PC-9 (cell line): Measurements from ENCODE around the gene CDC14A. TPM values are rescaled to one million over a fixed set of nuclear protein-coding genes. Genes with fewer than 3 reads are reported as not detected.

ENCODE experiments used
- BruUV-seq: library from RNA; stranded (reverse); fragments of 400-500 nt; replicated peaks from 2 replicates; lab custom pipeline; 2021; lab: Mats Ljungman, UMichigan
- CTCF ChIA-PET: fragments of 300-600 bp; sonication (Branson Sonifier 250); formaldehyde crosslinking; loops from one replicate; lab custom pipeline; 2022; ENCODE audit warnings: antibody characterized with exemption; lab: Charles Lee
- POLR2A ChIA-PET: fragments of 300-600 bp; sonication (Branson Sonifier 250); formaldehyde crosslinking; loops from one replicate; lab custom pipeline; 2022; ENCODE audit warnings: antibody characterized with exemption; ENCODE audit not compliant: unreplicated experiment; lab: Charles Lee
- DNase-seq, 2 experiments: peaks; one replicate each; pipeline versions ENCODE4 v3.0.0 to v3.0.0-alpha.2; 2015 to 2022; ENCODE audit warnings: mixed read lengths in 1 of 2
- H2AFZ ChIP-seq: fragments of 200-600 bp; sonication (generic); 2 replicates; pipeline ENCODE4 v1.8.1; 2017; ENCODE audit warnings: antibody characterized with exemption
- H3F3A ChIP-seq: fragments of 200-600 bp; sonication (generic); 2 replicates; pipeline ENCODE4 v1.8.1; 2017; ENCODE audit warnings: antibody characterized with exemption, mild to moderate bottlenecking, low read depth; ENCODE audit not compliant: insufficient read depth
- H3K27ac ChIP-seq: fragments of 200-600 bp; sonication (generic); 2 replicates; pipeline ENCODE4 v1.6.1; 2016; ENCODE audit warnings: mixed run types
- H3K27me3 ChIP-seq: fragments of 200-600 bp; sonication (generic); 2 replicates; pipeline ENCODE4 v1.6.1; 2016; ENCODE audit warnings: low read depth, mixed run types; ENCODE audit not compliant: insufficient read depth
- H3K36me3 ChIP-seq: fragments of 200-600 bp; sonication (generic); 2 replicates; pipeline ENCODE4 v1.6.1; 2016; ENCODE audit warnings: low read depth, mixed run types
- H3K4me1 ChIP-seq: fragments of 200-600 bp; sonication (generic); replicated peaks from 2 replicates; pipeline ENCODE4 v1.6.1; 2016; ENCODE audit warnings: mixed run types; ENCODE audit not compliant: insufficient read depth
- H3K4me2 ChIP-seq: fragments of 200-600 bp; sonication (generic); 2 replicates; pipeline ENCODE4 v1.6.1; 2017; ENCODE audit warnings: mixed run types
- H3K4me3 ChIP-seq: fragments of 200-600 bp; sonication (generic); 2 replicates; pipeline ENCODE4 v1.6.1; 2016; ENCODE audit warnings: mixed run types
- H3K79me2 ChIP-seq: fragments of 200-600 bp; sonication (generic); 2 replicates; pipeline ENCODE4 v1.6.1; 2017; ENCODE audit warnings: low read depth, mixed run types
- H3K9me2 ChIP-seq: fragments of 200-600 bp; sonication (generic); 2 replicates; pipeline ENCODE4 v1.8.1; 2017; ENCODE audit warnings: mild to moderate bottlenecking; ENCODE audit not compliant: insufficient read depth
- H3K9me3 ChIP-seq: fragments of 200-600 bp; sonication (generic); 2 replicates; pipeline ENCODE4 v1.8.1; 2016; ENCODE audit warnings: low read depth; ENCODE audit not compliant: insufficient read depth
- H4K20me1 ChIP-seq: fragments of 200-600 bp; sonication (generic); 2 replicates; pipeline ENCODE4 v1.8.1; 2017; ENCODE audit not compliant: insufficient read depth
- EZH2 ChIP-seq: fragments of 200-600 bp; sonication (generic); IDR thresholded peaks from 2 replicates; pipeline ENCODE4 v1.8.0; 2017; ENCODE audit warnings: antibody characterized with exemption, low read depth
- intact Hi-C: fragments of 100-400 bp; cut with micrococcal nuclease; formaldehyde crosslinking; loops from one replicate; pipeline ENCODE4 v1.10.0; 2022; ENCODE audit not compliant: unreplicated experiment
- total RNA-seq: library from RNA; stranded (reverse); gene quantifications from 2 replicates; pipeline ENCODE4 v1.2.3, GENCODE V29; 2021
- TF ChIP-seq, protein P1 (sequence below): fragments of 200-600 bp; sonication (generic); conservative IDR thresholded peaks from 2 replicates; pipeline ENCODE4 v1.6.1; 2017; ENCODE audit warnings: mixed run types, antibody characterized with exemption, mild to moderate bottlenecking, moderate library complexity

The CDC14A gene
- total RNA-seq, 1 experiment from 2014 or later: 2.8 TPM

DNA sequence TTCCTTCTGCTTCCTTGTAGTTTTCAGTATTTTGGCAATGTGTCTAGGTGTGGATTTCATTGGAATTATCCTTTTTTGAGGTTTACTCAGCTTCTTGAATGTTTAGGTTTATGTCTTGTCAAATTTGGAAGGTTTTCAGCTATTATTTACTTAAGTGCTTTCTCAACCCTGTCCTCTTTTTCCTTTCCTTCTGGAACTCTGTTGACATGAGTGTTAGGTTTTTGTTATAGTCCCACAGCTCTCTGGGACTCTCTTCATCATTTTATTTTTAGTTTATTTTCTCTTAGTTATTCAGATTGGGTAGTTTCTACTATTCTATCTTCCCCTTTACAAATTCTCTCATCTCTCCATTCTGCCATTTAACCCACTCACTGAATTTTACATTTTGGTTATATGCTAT is 122.5 kb downstream of the CDC14A start:
- POLR2A ChIA-PET: interaction anchor here (0.6 kb wide), 1 partner anchor 342 kb away, joined by 4 read pairs; the partner anchor contains the start of genes SASS6 and TRMT13
- Histone ChIP-seq H3K4me1 (no peaks in the 10 kb centered on the region), H3K4me2 (no peak overlapping the region), H2AFZ (no peak overlapping the region), H3K9me3 (no peaks in the 10 kb centered on the region), H3K9me2 (no peaks in the 10 kb centered on the region), H3K4me3 (no peak overlapping the region), H4K20me1 (no peaks in the 10 kb centered on the region), H3F3A (no peaks in the 10 kb centered on the region), H3K79me2 (no peaks in the 10 kb centered on the region), H3K27ac (no peak overlapping the region), H3K27me3 (no peaks in the 10 kb centered on the region), H3K36me3 (no peaks in the 10 kb centered on the region)
- TF ChIP-seq, protein P1, sequence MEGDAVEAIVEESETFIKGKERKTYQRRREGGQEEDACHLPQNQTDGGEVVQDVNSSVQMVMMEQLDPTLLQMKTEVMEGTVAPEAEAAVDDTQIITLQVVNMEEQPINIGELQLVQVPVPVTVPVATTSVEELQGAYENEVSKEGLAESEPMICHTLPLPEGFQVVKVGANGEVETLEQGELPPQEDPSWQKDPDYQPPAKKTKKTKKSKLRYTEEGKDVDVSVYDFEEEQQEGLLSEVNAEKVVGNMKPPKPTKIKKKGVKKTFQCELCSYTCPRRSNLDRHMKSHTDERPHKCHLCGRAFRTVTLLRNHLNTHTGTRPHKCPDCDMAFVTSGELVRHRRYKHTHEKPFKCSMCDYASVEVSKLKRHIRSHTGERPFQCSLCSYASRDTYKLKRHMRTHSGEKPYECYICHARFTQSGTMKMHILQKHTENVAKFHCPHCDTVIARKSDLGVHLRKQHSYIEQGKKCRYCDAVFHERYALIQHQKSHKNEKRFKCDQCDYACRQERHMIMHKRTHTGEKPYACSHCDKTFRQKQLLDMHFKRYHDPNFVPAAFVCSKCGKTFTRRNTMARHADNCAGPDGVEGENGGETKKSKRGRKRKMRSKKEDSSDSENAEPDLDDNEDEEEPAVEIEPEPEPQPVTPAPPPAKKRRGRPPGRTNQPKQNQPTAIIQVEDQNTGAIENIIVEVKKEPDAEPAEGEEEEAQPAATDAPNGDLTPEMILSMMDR: no peak
- no peak for TF ChIP-seq EZH2
- no peak for DNase-seq
- CTCF ChIA-PET: interaction anchor here (0.6 kb wide), 1 partner anchor 11 kb away, joined by 3 read pairs; no protein-coding TSS in a partner anchor
- intact Hi-C loops: no loop called here
- BruUV-seq: no TSS peak

DNA sequence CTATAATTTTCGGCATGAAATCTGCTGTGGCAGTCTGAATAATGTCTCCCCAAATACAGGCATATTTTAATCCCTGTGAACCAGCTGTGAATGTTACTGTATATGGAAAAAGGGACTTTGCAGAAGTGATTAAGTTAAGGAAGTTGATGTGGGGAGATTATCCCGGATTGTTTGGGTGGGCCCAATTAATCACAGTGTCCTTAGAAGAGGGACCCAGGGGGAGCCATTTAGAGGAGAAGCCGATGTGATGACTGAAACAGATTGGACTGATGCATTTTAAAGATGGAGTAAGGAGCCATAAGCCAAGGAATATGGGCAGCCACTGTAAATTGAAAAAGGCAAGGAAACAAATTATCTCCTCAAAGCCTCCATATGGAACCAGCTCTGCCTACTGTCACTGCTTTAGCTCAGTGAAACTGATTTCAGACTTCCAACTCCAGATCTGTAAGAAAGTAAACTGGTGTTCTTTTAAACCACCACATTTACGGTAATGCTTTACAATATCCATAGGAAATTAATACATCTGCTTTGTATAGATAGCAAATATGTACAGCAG is 124.5 kb downstream of the CDC14A start:
- H3K27ac ChIP-seq: no peak overlapping the region
- no peak overlapping the region for H3K4me3 ChIP-seq
- no peaks in the 10 kb centered on the region for H3K27me3 ChIP-seq
- H3F3A ChIP-seq: no peaks in the 10 kb centered on the region
- POLR2A ChIA-PET: no interaction called here
- CTCF ChIA-PET: no interaction called here
- H4K20me1 ChIP-seq: no peaks in the 10 kb centered on the region
- DNase-seq: no peak
- BruUV-seq: no TSS peak
- H3K9me3 ChIP-seq: no peaks in the 10 kb centered on the region
- H3K9me2 ChIP-seq: no peaks in the 10 kb centered on the region
- intact Hi-C loops: no loop called here
- H3K4me2 ChIP-seq: no peak overlapping the region
- no peaks in the 10 kb centered on the region for H3K79me2 ChIP-seq
- TF ChIP-seq, protein P1: no peak
- no peak for TF ChIP-seq EZH2
- no peaks in the 10 kb centered on the region for H3K36me3 ChIP-seq
- no peak overlapping the region for H2AFZ ChIP-seq
- H3K4me1 ChIP-seq: no peaks in the 10 kb centered on the region

DNA sequence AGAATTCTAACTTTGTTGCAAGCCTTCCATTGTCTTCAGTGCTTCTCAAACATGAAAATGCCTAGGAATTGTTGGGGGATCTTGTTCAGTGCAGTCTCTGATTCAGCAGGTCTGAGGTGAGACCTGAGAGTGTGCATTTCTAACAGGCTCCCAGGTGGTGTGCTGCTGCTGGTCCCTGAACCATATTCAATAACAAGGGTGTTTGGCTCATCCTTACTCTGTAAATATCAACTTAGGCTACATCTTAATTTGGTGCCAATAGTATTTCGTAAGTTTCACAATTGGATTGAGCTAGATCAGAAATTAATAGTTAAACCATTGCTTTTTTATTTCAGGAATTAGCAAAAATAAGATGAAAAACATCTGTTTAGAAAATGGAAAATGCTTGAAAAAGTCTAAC is 126.5 kb downstream of the CDC14A start:
- CTCF ChIA-PET: no interaction called here
- Histone ChIP-seq H3K27ac (no peak overlapping the region), H3K79me2 (no peaks in the 10 kb centered on the region), H4K20me1 (no peaks in the 10 kb centered on the region), H3K27me3 (no peaks in the 10 kb centered on the region), H3K9me3 (no peaks in the 10 kb centered on the region), H3K9me2 (no peaks in the 10 kb centered on the region), H3K4me2 (no peak overlapping the region), H3K4me1 (no peaks in the 10 kb centered on the region), H2AFZ (no peak overlapping the region), H3K4me3 (no peak overlapping the region), H3K36me3 (no peaks in the 10 kb centered on the region), H3F3A (no peaks in the 10 kb centered on the region)
- POLR2A ChIA-PET: no interaction called here
- no peak for DNase-seq
- BruUV-seq: no TSS peak
- TF ChIP-seq EZH2: no peak
- TF ChIP-seq, protein P1: no peak
- intact Hi-C loops: no loop called here
